ENCODE results near the gene PTER.
A peak's percentile ranks its signal among the peaks of the same experiment; 100 is the strongest.

Gene PTER

DNA sequence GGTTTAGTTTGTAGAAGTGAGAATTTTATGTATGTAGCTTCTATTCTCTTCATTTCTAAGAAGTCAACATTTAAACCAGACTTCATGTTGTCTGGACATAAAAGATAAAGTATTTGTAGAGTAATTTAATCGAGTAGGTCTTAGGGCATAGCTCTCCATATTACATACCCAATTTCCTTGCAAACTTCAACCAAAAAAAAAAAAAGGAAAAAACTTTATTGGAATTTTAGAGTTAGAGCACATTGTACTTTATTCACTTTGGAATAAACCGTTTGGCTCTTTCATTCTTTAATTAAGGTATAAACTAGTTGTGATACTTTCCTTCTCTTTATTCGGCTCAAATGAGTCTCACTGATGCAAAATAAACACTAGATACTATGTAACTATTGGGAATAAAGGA, 36.0 kb downstream of the PTER start:
- no peak for DNase-seq

DNA sequence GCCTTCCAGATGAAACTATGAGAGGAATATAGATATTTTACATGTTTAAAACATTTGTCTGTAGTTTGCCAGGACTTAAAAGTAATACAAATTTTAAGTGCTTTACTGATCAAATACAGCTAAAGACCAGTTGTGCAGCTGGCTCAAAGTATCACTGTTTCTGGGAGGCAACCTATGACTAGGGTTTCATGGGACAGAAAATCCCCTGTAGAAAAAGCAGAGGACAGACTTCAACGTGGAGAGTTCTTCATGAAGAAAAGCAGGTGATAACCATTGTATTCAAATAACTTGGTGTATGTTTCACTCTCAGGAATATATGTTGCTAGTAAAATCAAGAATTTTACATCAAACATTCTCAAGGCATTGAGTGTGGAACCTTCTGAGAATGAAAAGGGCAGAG, 40.9 kb downstream of the PTER start:
- no peak for DNase-seq

DNA sequence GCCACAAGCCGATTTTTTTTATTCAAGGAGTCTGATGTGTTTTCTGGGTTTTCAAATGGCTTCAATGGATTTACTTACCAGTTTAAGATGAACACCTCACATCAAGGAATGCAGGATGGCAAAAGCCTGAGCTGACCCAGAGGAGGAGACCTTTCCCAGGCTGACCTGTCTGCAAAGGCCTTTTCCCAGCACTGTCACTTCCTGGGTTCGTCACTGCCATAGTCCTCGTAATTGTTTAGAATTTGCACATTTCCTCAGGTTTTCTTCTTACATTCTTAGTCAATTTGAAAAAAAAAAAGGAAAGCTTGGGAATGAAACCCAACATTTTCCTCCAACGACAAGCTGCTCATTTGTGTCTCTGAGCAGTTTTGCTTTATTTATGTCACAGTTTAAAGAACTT, 42.0 kb downstream of the PTER start:
- no peak for DNase-seq

DNA sequence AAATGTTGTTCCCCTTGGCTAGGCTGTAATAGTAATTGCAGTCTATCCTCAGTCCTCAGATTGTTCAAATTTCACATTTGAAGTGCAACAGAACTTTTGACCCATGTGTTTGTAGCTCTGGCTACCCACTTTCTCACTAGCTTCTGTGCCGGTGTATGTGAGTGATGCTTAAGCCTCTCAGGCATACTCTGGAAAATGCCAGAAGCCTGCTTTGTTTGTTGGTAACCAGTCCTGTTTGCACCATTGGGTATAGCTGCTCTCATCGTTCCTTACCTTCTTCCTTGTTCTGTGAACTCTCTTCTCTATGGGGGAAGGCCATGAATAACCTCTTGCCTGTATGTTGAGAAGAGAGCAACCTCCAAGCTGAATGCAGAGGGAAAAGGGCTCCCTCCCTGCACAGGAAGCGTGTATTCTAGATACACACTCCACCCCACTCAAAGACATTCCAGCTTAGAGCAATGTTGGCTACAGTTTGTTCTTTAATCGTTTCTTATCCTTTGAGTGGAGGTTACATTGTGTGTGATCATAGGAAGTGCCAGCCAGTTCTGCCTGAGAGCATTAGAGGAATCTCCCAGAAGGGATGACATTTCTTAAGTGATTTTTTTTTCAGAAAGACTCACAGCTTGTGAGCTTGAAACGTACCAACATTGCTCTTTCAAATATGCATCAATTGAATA, 44.4 kb downstream of the PTER start:
- no peak for DNase-seq

GRCh38 chr10:16483241-16483917, 46.6 kb downstream of the PTER start:
- DNase-seq: no peak

DNA sequence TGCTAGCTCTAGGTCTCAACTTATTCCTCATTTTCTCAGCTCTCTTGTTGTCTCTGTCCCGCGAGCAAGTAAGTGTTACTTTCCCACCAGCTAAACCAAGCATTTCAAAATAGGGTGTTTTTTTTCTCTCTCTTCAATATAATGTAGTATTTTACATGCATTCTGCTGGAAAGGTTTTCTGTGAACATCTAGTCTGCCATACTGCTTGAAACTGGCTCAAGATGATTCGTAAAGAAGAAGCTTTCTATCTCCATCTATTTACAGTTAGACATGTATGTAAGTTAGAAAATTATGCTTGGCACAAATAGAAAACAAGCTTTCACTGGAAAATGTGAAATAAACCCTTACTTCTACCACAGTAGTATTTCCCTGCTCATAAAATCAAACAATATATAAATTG, 53.7 kb downstream of the PTER start:
- DNase-seq: no peak

GRCh38 chr10:16491933-16492332, 55.1 kb downstream of the PTER start:
- DNase-seq: peak; percentile 40

- no peak for DNase-seq
Measured at GRCh38 chr10:16493884-16494536, 57.2 kb downstream of the PTER start.

GRCh38 chr10:16497911-16498310, 61.1 kb downstream of the PTER start:
- no peak for DNase-seq

DNA sequence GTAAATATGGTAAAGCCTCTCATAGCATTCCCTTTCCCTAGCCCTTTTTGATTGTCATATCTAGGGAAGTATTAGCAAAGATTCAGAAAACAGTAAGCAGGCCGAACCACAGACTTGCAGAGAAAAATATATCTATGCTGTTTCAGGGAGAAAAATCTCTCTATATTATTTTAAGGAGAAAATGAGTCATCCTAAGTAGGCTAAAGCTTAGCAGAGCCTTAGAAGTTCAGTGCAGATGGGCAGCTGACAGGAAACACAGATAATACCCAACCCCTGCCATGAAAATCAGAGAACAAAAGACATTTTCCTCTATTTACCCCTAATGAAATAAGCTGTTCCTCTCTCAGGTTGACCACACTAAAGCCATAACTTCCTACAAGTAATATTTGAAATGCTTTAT, 68.4 kb downstream of the PTER start:
- DNase-seq: no peak

- DNase-seq: no peak
Measured at GRCh38 chr10:16509996-16510395, 73.2 kb downstream of the PTER start.

DNA sequence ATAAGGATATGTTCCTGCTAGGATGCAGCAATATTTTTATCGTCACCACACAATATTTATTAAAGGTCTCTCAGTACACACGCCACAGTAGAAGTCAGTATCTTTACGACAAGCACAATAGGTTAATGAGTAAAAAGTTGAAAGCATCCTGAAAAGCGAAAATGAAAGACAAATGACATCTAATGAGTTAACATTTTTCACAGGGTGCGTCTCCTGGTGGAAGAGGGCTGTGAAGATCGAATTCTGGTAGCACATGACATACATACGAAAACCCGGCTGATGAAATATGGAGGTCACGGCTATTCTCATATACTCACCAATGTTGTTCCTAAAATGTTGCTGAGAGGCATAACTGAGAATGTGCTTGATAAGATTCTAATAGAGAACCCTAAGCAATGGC, 74.0 kb downstream of the PTER start:
- no peak for DNase-seq

DNA sequence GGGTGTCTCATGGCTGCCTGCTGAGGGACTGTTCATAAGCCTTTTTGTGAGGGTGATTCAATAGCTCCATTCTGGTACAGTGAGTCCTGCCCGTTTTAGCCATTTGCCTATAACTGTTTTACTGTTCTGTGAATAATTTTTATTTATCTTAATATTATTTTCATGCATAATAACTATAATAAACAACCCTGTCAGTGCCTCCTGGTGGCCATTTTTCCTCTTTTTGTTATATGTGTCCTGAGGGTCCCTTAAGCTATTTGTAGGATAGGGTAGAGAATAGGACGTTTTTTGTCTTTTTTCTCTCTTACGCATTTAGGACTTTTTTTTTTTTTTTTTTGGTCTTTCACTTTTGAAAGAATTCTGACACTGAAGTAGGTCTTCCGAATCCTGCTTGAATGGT, 82.0 kb downstream of the PTER start:
- DNase-seq: no peak

- no peak for DNase-seq
Measured at GRCh38 chr10:16519250-16519907, 82.6 kb downstream of the PTER start.

GRCh38 chr10:16519908-16520861, 83.4 kb downstream of the PTER start:
- no peak for DNase-seq

GRCh38 chr10:16520900-16521299, 84.1 kb downstream of the PTER start:
- peak; percentile 43 for DNase-seq

- no peak for DNase-seq
Measured at GRCh38 chr10:16521311-16522016, 84.7 kb downstream of the PTER start, which contains the start of gene C1QL3. TSS of gene C1QL3 (minus strand) at chr10:16521879. CDS start at chr10:16521065, 814 bp downstream.

GRCh38 chr10:16527452-16527851, 90.6 kb downstream of the PTER start:
- no peak for DNase-seq

DNA sequence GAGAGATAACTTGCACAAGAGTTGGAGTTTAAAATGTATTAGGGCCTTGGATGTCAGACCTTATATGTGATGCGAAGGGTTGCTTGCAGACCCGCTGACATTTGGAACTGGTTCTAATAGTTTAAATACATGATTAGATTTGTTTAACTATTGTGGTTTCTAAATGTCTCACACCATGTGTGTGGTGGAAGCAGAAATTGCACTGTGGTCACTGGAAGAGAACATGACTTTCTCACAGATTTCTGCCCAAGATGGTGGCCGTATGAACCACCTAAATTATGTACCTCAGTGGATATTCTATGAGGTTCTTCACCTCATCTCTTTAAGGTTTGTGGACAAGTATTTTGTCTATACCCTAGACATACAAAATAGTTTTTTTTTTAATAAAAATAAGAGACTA, 93.0 kb downstream of the PTER start:
- no peak for DNase-seq

- DNase-seq: no peak
Measured at GRCh38 chr10:16536155-16536554, 99.3 kb downstream of the PTER start.

DNA sequence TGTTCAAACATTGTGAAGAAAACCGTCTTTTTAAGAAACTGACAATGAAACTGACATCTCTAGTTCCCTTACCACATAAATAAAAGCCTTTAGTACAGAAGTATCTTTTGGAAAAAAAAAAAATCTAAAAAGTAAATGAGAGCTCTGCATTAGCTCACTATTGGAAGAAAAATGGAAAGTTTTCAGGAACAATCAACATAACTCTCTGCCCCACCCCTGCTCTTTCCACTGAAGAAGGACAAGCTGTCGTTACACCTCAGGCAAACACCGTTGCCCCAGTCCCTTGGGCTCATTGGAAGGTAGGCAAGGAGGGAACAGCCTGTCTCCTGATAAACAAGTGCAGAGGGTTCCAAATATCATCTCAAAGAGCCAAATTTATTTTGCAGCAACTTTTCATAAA, 107.3 kb downstream of the PTER start:
- DNase-seq: no peak

DNA sequence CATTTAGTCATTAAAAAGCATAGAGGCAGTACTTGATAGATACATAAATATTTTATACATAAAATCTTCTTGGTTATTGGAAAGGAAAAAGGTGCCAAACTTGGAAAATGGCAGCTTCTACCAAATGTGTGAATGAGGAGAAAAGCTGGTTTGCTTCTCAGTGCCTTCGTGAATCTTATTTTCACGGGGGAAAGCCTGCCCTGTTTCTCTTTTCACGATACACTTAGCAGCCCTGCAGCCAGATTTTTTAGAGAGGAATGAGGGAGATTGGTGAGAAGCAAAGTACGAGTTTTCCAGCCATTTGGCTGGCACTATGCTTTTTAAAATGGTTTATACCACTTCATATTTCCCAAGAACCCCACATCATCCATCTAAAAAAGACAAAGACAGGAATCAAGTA, 107.8 kb downstream of the PTER start:
- DNase-seq: no peak
